Thyroid gland (tissue), 4 donors: ENCODE results near the gene DPYSL4. TPM values are rescaled to one million over a fixed set of nuclear protein-coding genes. Genes with fewer than 3 reads are reported as not detected.

ENCODE experiments used
- DNase-seq, 2 donors: peaks; one replicate each; pipeline ENCODE4 v3.0.0-alpha.2; 2019
- H3K27ac ChIP-seq, 3 donors: fragments of 200-600 bp; sonication (generic); 1 replicate in 2 of 3; 2 replicates in 1 of 3; pipeline ENCODE4 v1.5.1; 2016 to 2019; ENCODE audit warnings: mild to moderate bottlenecking in 1 of 3, moderate library complexity in 1 of 3
- H3K27me3 ChIP-seq: fragments of 200-600 bp; sonication (generic); one replicate; pipeline ENCODE4 v1.5.1; 2019
- H3K36me3 ChIP-seq, 2 donors: fragments of 200-600 bp; sonication (generic); one replicate each; pipeline ENCODE4 v1.5.1; 2016 to 2019
- H3K4me1 ChIP-seq, 2 donors: fragments of 200-600 bp; sonication (generic); one replicate each; pipeline ENCODE4 v1.5.1; 2017 to 2019
- H3K4me3 ChIP-seq, 3 donors: fragments of 200-600 bp; sonication (generic); replicated peaks in 1 of 3; 1 replicate in 2 of 3; 2 replicates in 1 of 3; pipeline ENCODE4 v1.5.1; 2016; ENCODE audit warnings: mild to moderate bottlenecking in 1 of 3
- H3K9me3 ChIP-seq: fragments of 200-600 bp; sonication (generic); one replicate; pipeline ENCODE4 v1.5.1; 2017
- POLR2A ChIP-seq, 2 donors: fragments of 450-650 bp; IDR thresholded peaks; one replicate each; pipeline ENCODE4 v1.6.1; 2017; ENCODE audit warnings: antibody characterized with exemption in 2 of 2, mild to moderate bottlenecking in 2 of 2, moderate library complexity in 1 of 2
- WGBS, 2 donors: methylation state at CpG; one replicate each; pipeline ENCODE4 v1.1.5; 2017; 5-methylcytosine and 5-hydroxymethylcytosine counted together
- intact Hi-C: fragments of 100-400 bp; cut with DNase I; formaldehyde crosslinking; loops from one replicate; pipeline ENCODE4 v1.15.1; 2023
- total RNA-seq, 4 donors: library from RNA; depleted of rRNA; stranded (reverse); fragments of >200 nt; gene quantifications; one replicate each; pipeline ENCODE4 v1.2.3, GENCODE V29; 2016
- TF ChIP-seq, protein P1 (sequence below), 6 experiments: fragments of 200-600 bp in 3 of 6; fragments of 450-650 bp in 3 of 6; sonication (generic) in 3 of 6; IDR thresholded peaks; one replicate each; pipeline ENCODE4 v1.5.1; 2016 to 2019; ENCODE audit warnings: antibody characterized with exemption in 6 of 6, mild to moderate bottlenecking in 2 of 6, inconsistent platforms in 1 of 6, moderate library complexity in 1 of 6

The DPYSL4 gene
- total RNA-seq, 4 donors from 2014 or later: 0.54 to 1.5 (median 0.81) TPM

DNA sequence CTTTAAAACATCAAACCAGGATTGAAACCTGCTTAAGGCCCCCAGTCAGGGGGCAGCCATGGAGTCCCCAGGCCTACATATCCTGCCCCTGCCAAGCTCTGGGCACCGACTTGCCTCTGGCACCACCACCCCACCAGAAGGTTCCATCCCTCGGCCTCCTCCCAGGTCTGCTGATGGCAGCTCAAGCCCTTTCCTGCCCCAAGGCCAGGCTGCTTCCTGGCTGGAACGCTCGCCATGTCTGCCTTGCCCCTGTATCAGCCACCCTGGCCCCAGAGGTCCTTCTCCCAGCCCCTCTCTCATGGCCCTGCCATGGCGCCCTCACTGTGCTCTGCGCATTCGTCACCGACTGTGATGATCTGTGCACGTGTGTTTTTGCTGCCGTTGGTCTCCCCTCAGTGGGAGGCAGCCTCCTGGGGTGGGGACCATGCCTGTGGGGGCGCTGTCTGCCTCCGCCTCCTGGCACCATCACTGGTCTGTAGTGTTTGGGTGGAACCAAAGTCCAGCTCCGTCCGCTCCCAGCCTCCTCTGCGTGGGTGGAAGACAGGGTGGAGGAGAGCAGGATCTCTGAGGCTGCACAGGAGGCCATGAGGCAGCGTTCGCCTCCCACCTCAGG is 3.2 kb downstream of the DPYSL4 start:
- 85 to 88% methylated on average over 10 to 15 of the region's 17 CpGs for WGBS, 2 donors
- intact Hi-C loops: no loop called here
- Histone ChIP-seq H3K27me3 (peaks cover 7% of the 10 kb centered on the region), H3K36me3 (no peaks in the 10 kb centered on the region), H3K4me3 (no peak overlapping the region), H3K9me3 (no peaks in the 10 kb centered on the region), H3K4me1 (peaks cover 10 to 29% of the 10 kb centered on the region in 2 donors), H3K27ac (no peak overlapping the region)
- no peak for TF ChIP-seq POLR2A (IDR thresholded peaks at IDR 0.05)
- TF ChIP-seq, protein P1, sequence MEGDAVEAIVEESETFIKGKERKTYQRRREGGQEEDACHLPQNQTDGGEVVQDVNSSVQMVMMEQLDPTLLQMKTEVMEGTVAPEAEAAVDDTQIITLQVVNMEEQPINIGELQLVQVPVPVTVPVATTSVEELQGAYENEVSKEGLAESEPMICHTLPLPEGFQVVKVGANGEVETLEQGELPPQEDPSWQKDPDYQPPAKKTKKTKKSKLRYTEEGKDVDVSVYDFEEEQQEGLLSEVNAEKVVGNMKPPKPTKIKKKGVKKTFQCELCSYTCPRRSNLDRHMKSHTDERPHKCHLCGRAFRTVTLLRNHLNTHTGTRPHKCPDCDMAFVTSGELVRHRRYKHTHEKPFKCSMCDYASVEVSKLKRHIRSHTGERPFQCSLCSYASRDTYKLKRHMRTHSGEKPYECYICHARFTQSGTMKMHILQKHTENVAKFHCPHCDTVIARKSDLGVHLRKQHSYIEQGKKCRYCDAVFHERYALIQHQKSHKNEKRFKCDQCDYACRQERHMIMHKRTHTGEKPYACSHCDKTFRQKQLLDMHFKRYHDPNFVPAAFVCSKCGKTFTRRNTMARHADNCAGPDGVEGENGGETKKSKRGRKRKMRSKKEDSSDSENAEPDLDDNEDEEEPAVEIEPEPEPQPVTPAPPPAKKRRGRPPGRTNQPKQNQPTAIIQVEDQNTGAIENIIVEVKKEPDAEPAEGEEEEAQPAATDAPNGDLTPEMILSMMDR (IDR thresholded peaks at IDR 0.05): no peak
- no peak for DNase-seq

DNA sequence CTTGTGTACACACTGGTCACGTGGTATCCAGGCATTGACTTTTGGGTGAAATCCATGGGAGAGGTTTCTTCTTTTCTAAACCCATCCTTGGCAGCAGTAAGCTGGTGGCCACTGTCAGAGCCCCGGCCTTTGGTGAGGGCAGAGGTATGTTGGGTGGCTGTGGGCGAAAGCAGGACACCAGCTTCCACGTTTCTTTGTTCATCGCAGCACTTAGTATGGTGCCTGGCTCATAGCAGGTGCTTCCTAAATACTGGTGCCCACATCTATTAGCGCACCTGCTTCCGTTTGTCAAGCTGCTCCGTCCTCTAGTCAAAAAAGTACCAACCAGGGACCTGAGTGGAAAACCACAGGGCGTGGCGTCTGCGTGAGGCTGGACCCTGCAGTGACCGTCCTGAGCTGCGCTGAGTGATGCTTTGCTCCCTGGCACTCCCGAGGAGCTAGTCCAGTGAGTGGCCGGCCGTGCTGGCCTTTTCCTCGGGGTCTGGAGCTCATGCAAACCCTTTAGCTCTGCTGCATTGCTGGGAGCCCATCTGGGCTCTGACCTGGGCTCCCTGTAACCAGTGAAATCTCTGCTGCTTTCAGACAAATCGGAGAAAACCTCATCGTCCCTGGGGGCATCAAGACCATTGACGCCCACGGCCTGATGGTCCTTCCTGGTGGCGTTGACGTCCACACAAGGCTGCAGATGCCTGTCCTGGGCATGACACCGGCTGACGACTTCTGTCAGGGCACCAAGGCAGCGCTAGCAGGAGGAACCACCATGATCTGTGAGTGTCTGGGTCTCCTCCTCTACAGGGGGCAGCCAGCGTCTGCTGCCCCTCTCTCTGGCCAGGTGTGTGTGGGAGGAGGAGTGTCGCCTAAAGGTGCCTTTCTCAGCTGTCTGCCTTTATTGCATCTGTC is 5.6 kb downstream of the DPYSL4 start:
- Histone ChIP-seq H3K4me1 (peaks cover 0 to 10% of the 10 kb centered on the region in 2 donors), H3K4me3 (no peak overlapping the region), H3K36me3 (no peaks in the 10 kb centered on the region), H3K9me3 (no peaks in the 10 kb centered on the region), H3K27ac (no peak overlapping the region), H3K27me3 (no peaks in the 10 kb centered on the region)
- no peak for DNase-seq
- intact Hi-C loops: no loop called here
- TF ChIP-seq, protein P1 (IDR thresholded peaks at IDR 0.05): no peak
- TF ChIP-seq POLR2A (IDR thresholded peaks at IDR 0.05): no peak
- 86 to 91% methylated on average over 16 to 28 of the region's 28 CpGs for WGBS, 2 donors

DNA sequence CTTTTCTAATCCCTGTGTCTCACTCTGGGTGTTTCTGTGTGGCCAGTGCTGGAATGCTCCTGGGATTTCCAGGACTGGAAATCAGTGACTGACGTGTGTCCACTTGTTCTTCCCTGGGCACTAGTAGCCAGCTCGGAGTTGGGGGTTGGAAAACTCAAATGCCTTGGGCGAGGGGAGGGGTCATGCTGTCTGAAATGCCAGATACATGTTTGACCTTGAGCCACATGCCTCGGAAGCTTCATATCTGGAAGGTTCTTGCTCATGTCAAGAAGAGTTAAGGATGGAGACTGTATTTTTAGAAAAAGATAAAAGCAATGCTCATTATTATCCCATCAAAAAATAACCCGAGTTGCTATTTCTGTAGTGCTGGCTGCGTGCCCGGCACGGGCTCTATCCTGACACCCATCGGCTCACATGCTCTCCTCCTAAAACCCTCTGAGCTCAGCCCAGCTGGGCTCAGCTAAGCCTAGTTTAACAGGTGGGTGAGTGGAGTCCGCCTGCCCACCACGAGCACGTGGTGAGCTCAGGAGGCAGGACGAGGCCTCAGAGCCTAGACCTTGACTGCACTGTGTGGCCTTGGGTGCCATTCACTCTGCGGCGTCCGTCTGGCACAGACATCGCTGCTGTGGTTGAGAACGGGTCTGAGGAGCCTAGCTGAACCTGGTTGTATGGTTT is 6.4 kb downstream of the DPYSL4 start:
- 65 to 67% methylated on average over 13 to 18 of the region's 18 CpGs for WGBS, 2 donors
- H3K4me1 ChIP-seq: peaks cover 0 to 2% of the 10 kb centered on the region in 2 donors

DNA sequence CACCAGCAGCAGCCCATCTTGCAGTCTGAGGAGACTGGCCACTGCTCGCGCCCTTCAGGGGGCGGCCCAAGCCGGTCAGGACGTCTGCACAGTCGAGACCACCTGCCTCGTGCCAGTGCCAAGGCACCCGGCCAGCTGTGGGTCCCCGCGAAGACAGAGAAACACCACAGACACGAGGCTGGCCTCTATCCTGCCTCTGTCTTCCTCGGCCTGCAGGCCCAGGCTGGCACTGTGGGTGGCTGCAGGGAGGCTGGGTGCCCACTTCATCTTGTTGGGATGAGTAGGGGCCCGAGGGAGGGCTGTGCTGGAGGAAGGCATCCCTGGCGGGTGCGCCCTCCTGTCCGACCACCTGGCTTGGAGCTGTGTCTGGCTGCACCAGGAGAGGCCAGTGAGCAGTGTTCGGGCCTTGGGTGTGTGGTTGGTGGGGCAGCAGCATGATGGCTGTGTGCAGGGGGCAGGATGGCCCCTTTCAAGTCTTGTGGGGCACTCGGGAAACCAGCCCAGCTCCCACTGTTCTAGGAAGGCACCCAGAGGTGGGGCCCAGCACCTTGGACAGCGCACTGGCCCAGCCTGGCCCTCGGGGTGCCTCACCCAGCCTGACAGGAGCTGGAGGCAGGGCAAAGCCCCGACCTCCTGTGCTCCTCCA is 7.3 kb downstream of the DPYSL4 start:
- Histone ChIP-seq H3K9me3 (no peaks in the 10 kb centered on the region), H3K27ac (no peak overlapping the region), H3K36me3 (no peaks in the 10 kb centered on the region), H3K27me3 (no peaks in the 10 kb centered on the region), H3K4me3 (no peak overlapping the region), H3K4me1 (no peaks in the 10 kb centered on the region)
- 80 to 87% methylated on average over 7 to 18 of the region's 21 CpGs for WGBS, 2 donors
- intact Hi-C loops: no loop called here
- TF ChIP-seq, protein P1 (IDR thresholded peaks at IDR 0.05): no peak
- no peak for TF ChIP-seq POLR2A (IDR thresholded peaks at IDR 0.05)
- DNase-seq: peak; percentile 19 to 32

More for the DNA sequence above, 6.4 kb downstream of the DPYSL4 start:
- no peaks in the 10 kb centered on the region for H3K36me3 ChIP-seq
- no peak overlapping the region for H3K4me3 ChIP-seq
- intact Hi-C loops: no loop called here
- no peak for DNase-seq
- TF ChIP-seq, protein P1 (IDR thresholded peaks at IDR 0.05): no peak
- TF ChIP-seq POLR2A (IDR thresholded peaks at IDR 0.05): no peak
- H3K27ac ChIP-seq: no peak overlapping the region
- H3K27me3 ChIP-seq: no peaks in the 10 kb centered on the region
- no peaks in the 10 kb centered on the region for H3K9me3 ChIP-seq
